Astrocyte of the cerebellum (primary cell): ENCODE measurements around the gene SMG6.

Experiments used
- DNase-seq: peaks from one replicate; pipeline ENCODE4 v3.0.0-alpha.2; 2011; ENCODE audit warnings: low read depth
- H3K4me3 ChIP-seq: 2 replicates; pipeline ENCODE4 v1.5.1; 2011; ENCODE audit warnings: mild to moderate bottlenecking, low read depth, low read length, moderate library complexity
- CTCF ChIP-seq: IDR thresholded peaks from 2 replicates; pipeline ENCODE4 v1.5.1; 2012; ENCODE audit warnings: low read length, low read depth, moderate library complexity, mild to moderate bottlenecking; ENCODE audit errors: missing control alignments
- in situ Hi-C: cut with HindIII; loops from 2 replicates; pipeline ENCODE4 v1.10.0; 2017; ENCODE audit warnings: low sequenced_read_pairs

The SMG6 gene

GRCh38 chr17:2303204-2304188, at the start of gene SMG6, which contains the start of gene SRR:
Gene SMG6, minus strand, starts transcription at chr17:2303785. Its CDS starts 65 bp downstream, at chr17:2303720.
Gene SRR, plus strand, starts transcription at chr17:2303950. Its CDS starts 11,611 bp downstream, at chr17:2315561.
- peak within 1 kb of the TSS; percentile 77 for H3K4me3 ChIP-seq
- in situ Hi-C loops, result no loop called here
- peak; percentile 67 for DNase-seq
- no peak for TF ChIP-seq CTCF

GRCh38 chr17:2351269-2351668, 47.7 kb upstream of the SMG6 start:
- H3K4me3 ChIP-seq, result no peak overlapping the region
- no peak for TF ChIP-seq CTCF
- DNase-seq, result no peak
- in situ Hi-C loops, result no loop called here

DNA sequence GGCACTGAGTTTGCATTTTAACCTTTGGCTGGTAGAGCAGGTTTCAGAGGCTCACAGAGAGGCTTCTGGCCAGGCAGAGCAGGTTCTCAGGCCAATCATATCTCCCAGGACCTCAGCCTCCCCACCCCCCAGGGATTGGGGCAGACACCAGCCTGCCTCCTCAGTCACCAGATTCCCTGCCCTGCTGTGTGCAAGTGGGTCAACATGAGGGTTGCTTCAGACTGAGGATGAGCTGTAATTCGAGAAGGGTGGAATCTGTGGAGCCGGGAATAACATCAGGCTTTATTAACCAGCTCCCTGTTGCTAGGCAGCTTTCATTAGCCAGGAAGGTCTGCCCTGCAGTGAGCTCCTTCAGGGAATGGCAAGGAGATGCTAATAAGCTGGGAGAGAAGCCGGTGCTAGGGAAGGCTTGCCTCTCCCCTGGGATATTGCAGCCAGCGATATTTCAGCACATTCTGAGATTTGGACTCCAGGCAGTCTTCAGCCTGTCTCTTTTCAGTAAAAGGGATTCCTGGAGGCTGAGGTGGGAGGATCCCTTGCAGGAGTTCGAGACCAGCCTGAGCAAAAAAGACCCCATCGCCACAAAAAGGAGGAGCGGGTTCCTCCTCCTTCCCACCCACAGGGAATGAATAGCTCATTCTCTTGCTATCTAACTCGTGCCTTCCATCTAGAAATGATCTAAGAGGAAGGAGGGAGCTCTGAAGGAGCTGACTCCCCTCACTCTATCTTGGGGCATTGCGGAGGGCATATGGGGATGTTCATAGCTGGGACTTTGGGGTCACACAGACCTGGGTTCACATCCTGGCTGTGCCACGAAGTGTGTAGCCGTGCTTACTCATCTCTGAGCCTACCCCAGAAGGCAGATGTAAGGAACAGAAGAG, 44.5 kb upstream of the SMG6 start:
- no peak for DNase-seq
- no peak overlapping the region for H3K4me3 ChIP-seq
- no peak for TF ChIP-seq CTCF
- in situ Hi-C loops, result no loop called here

DNA sequence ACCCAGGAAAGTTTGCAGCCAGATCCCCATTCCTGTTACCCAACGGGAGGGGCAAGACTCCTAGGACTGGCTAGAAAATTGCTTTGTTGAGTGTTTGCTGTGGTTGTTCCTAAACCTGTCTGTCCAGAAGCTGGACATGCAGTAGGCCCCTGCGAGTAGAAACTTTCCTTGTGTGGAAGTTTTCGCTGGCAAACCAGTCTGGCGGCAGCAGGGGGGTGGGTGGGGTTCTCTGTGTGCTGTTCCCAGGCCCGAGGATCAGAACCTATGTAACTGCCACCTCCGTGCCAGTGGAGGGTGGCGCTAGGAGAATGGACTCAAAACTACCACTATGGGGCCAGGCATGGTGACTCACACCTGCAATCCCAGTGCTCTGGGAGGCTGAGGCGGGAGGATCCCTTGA, 42.9 kb upstream of the SMG6 start:
- no peak for DNase-seq
- in situ Hi-C loops, result no loop called here
- no peak overlapping the region for H3K4me3 ChIP-seq
- TF ChIP-seq CTCF, result no peak

- no peak for DNase-seq
- TF ChIP-seq CTCF, result no peak
- H3K4me3 ChIP-seq, result no peak overlapping the region
- in situ Hi-C loops, result no loop called here
These were observed 40.9 kb upstream of the SMG6 start for GRCh38 chr17:2344528-2344927.

DNA sequence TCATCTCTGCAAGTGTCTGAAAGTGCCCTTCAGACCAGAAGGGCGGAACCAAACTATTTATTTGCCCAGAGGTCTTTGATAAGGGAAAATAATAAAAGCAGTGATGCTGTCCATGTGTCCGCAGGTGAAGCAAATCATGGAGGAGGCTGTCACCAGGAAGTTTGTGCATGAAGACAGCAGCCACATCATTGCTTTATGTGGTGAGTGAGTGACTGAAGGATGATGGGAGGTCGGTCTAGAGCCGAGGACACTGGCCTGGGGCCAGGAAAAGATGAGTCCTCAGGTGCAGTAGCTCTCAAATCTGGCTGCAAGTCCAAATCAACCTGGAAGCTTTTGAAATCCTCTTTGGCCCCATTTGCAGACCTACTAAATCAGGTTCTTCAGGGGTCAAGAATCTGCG, 39.8 kb upstream of the SMG6 start:
- TF ChIP-seq CTCF, result no peak

More for the DNA sequence above, 39.8 kb upstream of the SMG6 start:
- H3K4me3 ChIP-seq, result no peak overlapping the region
- no peak for DNase-seq
- in situ Hi-C loops, result no loop called here
